Subcutaneous abdominal adipose tissue (tissue), 5 donors: Measurements from ENCODE around the gene MXRA8.
A peak's percentile ranks its signal among the peaks of the same experiment; 100 is the strongest.
"Not testable (repeated sequence)": the region's sequence is repeated elsewhere in the genome, so short reads cannot be mapped to it uniquely, and the experiment has no call there.

Source experiments
- H3K27ac ChIP-seq: one replicate; pipeline ENCODE4 v1.7.0; 2013; ENCODE audit warnings: low read depth, mild to moderate bottlenecking, inconsistent platforms, low read length, moderate library complexity
- H3K27me3 ChIP-seq, 5 donors: one replicate each; pipeline ENCODE4 v1.7.0; 2013; ENCODE audit warnings: low read length in 5 of 5, inconsistent platforms in 1 of 5; ENCODE audit not compliant: control insufficient read depth in 5 of 5, insufficient read depth in 4 of 5
- H3K36me3 ChIP-seq, 5 donors: one replicate each; pipeline ENCODE4 v1.7.0; 2013; ENCODE audit warnings: low read length in 5 of 5; ENCODE audit not compliant: control insufficient read depth in 5 of 5, insufficient read depth in 5 of 5
- H3K4me1 ChIP-seq, 5 donors: one replicate each; pipeline ENCODE4 v1.7.0; 2013; ENCODE audit warnings: low read length in 5 of 5, mild to moderate bottlenecking in 3 of 5, moderate library complexity in 1 of 5; ENCODE audit not compliant: control insufficient read depth in 5 of 5, insufficient read depth in 5 of 5
- H3K4me3 ChIP-seq, 5 donors: one replicate each; pipeline ENCODE4 v1.7.0; 2013; ENCODE audit warnings: low read length in 5 of 5, low read depth in 1 of 5
- H3K9ac ChIP-seq, 5 donors: one replicate each; pipeline ENCODE4 v1.7.0; 2013; ENCODE audit warnings: low read length in 5 of 5, mild to moderate bottlenecking in 4 of 5, moderate library complexity in 3 of 5
- H3K9me3 ChIP-seq, 5 donors: one replicate each; pipeline ENCODE4 v1.7.0; 2013; ENCODE audit warnings: low read length in 5 of 5; ENCODE audit not compliant: control insufficient read depth in 5 of 5
- donor health status: healthy.
- donor health status: healthy.
- donor health status: healthy.
- donor health status: healthy.
- donor health status: healthy.

The MXRA8 gene

GRCh38 chr1:1358433-1359271 lies at the start of gene MXRA8:
Gene MXRA8 (minus strand): TSS chr1:1358555. CDS start chr1:1358504, 51 bp downstream.
- peak within 1 kb of the TSS; percentile 56 to 84 (median 75) for H3K4me3 ChIP-seq
- H3K36me3 ChIP-seq: peaks cover 0 to 9% (median 7%) of the 10 kb centered on the region in 5 donors
- peaks cover 3 to 72% (median 69%) of the 10 kb centered on the region in 5 donors for H3K4me1 ChIP-seq
- peak within 1 kb of the TSS; percentile 48 to 84 (median 74) for H3K9ac ChIP-seq
- peaks cover 0 to 12% (median 0%) of the 10 kb centered on the region in 5 donors for H3K27me3 ChIP-seq
- no peaks in the 10 kb centered on the region for H3K9me3 ChIP-seq
- peak within 1 kb of the TSS; percentile 84 for H3K27ac ChIP-seq

GRCh38 chr1:1407636-1408318 lies 49.4 kb upstream of the MXRA8 start:
- peaks cover 0 to 25% (median 19%) of the 10 kb centered on the region in 5 donors for H3K36me3 ChIP-seq
- H3K27ac ChIP-seq: peak overlapping the region; percentile 76
- H3K4me1 ChIP-seq: peaks cover 0 to 33% (median 28%) of the 10 kb centered on the region in 5 donors

GRCh38 chr1:1406821-1407635 lies 48.7 kb upstream of the MXRA8 start, which contains the start of gene MRPL20:
Gene MRPL20 (minus strand): TSS chr1:1407293. CDS start chr1:1407217, 76 bp downstream.
- H3K4me1 ChIP-seq: peaks cover 0 to 33% (median 30%) of the 10 kb centered on the region in 5 donors
- peaks cover 0 to 32% (median 25%) of the 10 kb centered on the region in 5 donors for H3K36me3 ChIP-seq
- peak within 1 kb of the TSS; percentile 76 for H3K27ac ChIP-seq
- H3K27me3 ChIP-seq: no peaks in the 10 kb centered on the region
- H3K4me3 ChIP-seq: peak within 1 kb of the TSS; percentile 68 to 97 (median 88)
- H3K9me3 ChIP-seq: no peaks in the 10 kb centered on the region
- peak within 1 kb of the TSS; percentile 71 to 95 (median 90) for H3K9ac ChIP-seq

More at GRCh38 chr1:1407636-1408318, 49.4 kb upstream of the MXRA8 start:
- Histone ChIP-seq H3K9ac (peak overlapping the region in 4 of 5 donors; percentile 71 to 95 (median 92)), H3K27me3 (no peaks in the 10 kb centered on the region), H3K4me3 (peak overlapping the region; percentile 68 to 97 (median 88)), H3K9me3 (no peaks in the 10 kb centered on the region)

- H3K27ac ChIP-seq: peak overlapping the region; percentile 76
- peaks cover 0 to 40% (median 32%) of the 10 kb centered on the region in 5 donors for H3K36me3 ChIP-seq
- no peaks in the 10 kb centered on the region for H3K27me3 ChIP-seq
- peaks cover 0 to 37% (median 34%) of the 10 kb centered on the region in 5 donors for H3K4me1 ChIP-seq
- H3K9me3 ChIP-seq: no peaks in the 10 kb centered on the region
- peak overlapping the region; percentile 71 to 95 (median 90) for H3K9ac ChIP-seq
- H3K4me3 ChIP-seq: peak overlapping the region; percentile 63 to 97 (median 88)
Measured at GRCh38 chr1:1406101-1406820, 47.9 kb upstream of the MXRA8 start.

GRCh38 chr1:1403653-1404052 lies 45.3 kb upstream of the MXRA8 start:
- H3K27ac ChIP-seq: no peak overlapping the region
- peaks cover 7 to 52% (median 48%) of the 10 kb centered on the region in 5 donors for H3K4me1 ChIP-seq
- no peak overlapping the region for H3K4me3 ChIP-seq
- H3K9ac ChIP-seq: no peak overlapping the region
- H3K9me3 ChIP-seq: no peaks in the 10 kb centered on the region
- no peaks in the 10 kb centered on the region for H3K27me3 ChIP-seq
- H3K36me3 ChIP-seq: peaks cover 0 to 45% (median 40%) of the 10 kb centered on the region in 5 donors

GRCh38 chr1:1402901-1403392 lies 44.6 kb upstream of the MXRA8 start:
- peaks cover 9 to 52% (median 48%) of the 10 kb centered on the region in 5 donors for H3K4me1 ChIP-seq
- H3K27me3 ChIP-seq, H3K27ac ChIP-seq, H3K4me3 ChIP-seq, H3K9me3 ChIP-seq, H3K9ac ChIP-seq: not testable (repeated sequence)
- H3K36me3 ChIP-seq: peaks cover 0 to 46% (median 41%) of the 10 kb centered on the region in 5 donors

- Histone ChIP-seq H3K9me3 (no peaks in the 10 kb centered on the region), H3K4me3 (no peak overlapping the region), H3K4me1 (peaks cover 14 to 54% (median 50%) of the 10 kb centered on the region in 5 donors), H3K27ac (no peak overlapping the region), H3K27me3 (no peaks in the 10 kb centered on the region), H3K36me3 (peaks cover 0 to 53% (median 48%) of the 10 kb centered on the region in 5 donors), H3K9ac (no peak overlapping the region)
Measured at GRCh38 chr1:1402072-1402900, 43.9 kb upstream of the MXRA8 start.

GRCh38 chr1:1401457-1402010 lies 43.2 kb upstream of the MXRA8 start:
- Histone ChIP-seq H3K4me1 (peaks cover 15 to 55% (median 47%) of the 10 kb centered on the region in 5 donors), H3K4me3 (no peak overlapping the region)

More at GRCh38 chr1:1401457-1402010, 43.2 kb upstream of the MXRA8 start:
- Histone ChIP-seq H3K27ac (no peak overlapping the region), H3K36me3 (peaks cover 0 to 58% (median 50%) of the 10 kb centered on the region in 5 donors), H3K27me3 (no peaks in the 10 kb centered on the region), H3K9me3 (no peaks in the 10 kb centered on the region), H3K9ac (no peak overlapping the region)
